ENCODE data around the gene VSTM2A. TPM values are rescaled to one million over a fixed set of nuclear protein-coding genes. Genes with fewer than 3 reads are reported as not detected.

VSTM2A gene
- total and polyA plus RNA-seq, 4 donors = not detected

- no peak for DNase-seq (ENCODE audit: low spot score)
- Histone ChIP-seq H3K27ac (ENCODE audit: low read depth in 1 of 2, low read length in 2 of 2) (no peak overlapping the region), H3K4me1 (ENCODE audit: control insufficient read depth in 4 of 4, insufficient read depth in 4 of 4, low read length in 3 of 4) (peaks cover 0 to 9% (median 5%) of the 10 kb centered on the region in 4 donors), H3K4me3 (ENCODE audit: low read depth in 1 of 3, low read length in 3 of 3) (no peak overlapping the region), H3K27me3 (ENCODE audit: control insufficient read depth in 4 of 4, insufficient read depth in 4 of 4, low read length in 3 of 4) (peaks cover 6 to 21% (median 13%) of the 10 kb centered on the region in 4 donors), H3K9me3 (ENCODE audit: control insufficient read depth in 4 of 4, low read length in 3 of 4) (no peaks in the 10 kb centered on the region), H3K36me3 (ENCODE audit: control insufficient read depth in 4 of 4, insufficient read depth in 3 of 4, low read depth in 1 of 4, low read length in 3 of 4) (no peaks in the 10 kb centered on the region), H3K9ac (ENCODE audit: low read depth in 1 of 2, low read length in 2 of 2) (no peak overlapping the region)
- WGBS = 3% methylated on average over 80 of the region's 80 CpGs
- TF ChIP-seq NR2F2 (IDR thresholded peaks at IDR 0.05) (no peak), HNF4A (conservative IDR thresholded peaks at IDR 0.05) (no peak), JUND (IDR thresholded peaks at IDR 0.05) (no peak)
Observed at GRCh38 chr7:54546081-54546985, 4.2 kb downstream of the VSTM2A start.

GRCh38 chr7:54546986-54547314 is 4.8 kb downstream of the VSTM2A start:
- no peak overlapping the region for H3K9ac ChIP-seq (ENCODE audit: low read depth in 1 of 2, low read length in 2 of 2)
- no peaks in the 10 kb centered on the region for H3K9me3 ChIP-seq (ENCODE audit: control insufficient read depth in 4 of 4, low read length in 3 of 4)
- H3K4me1 ChIP-seq (ENCODE audit: control insufficient read depth in 4 of 4, insufficient read depth in 4 of 4, low read length in 3 of 4) = peaks cover 0 to 7% (median 4%) of the 10 kb centered on the region in 4 donors
- H3K36me3 ChIP-seq (ENCODE audit: control insufficient read depth in 4 of 4, insufficient read depth in 3 of 4, low read depth in 1 of 4, low read length in 3 of 4) = no peaks in the 10 kb centered on the region
- no peak overlapping the region for H3K4me3 ChIP-seq (ENCODE audit: low read depth in 1 of 3, low read length in 3 of 3)
- no peak overlapping the region for H3K27ac ChIP-seq (ENCODE audit: low read depth in 1 of 2, low read length in 2 of 2)
- peaks cover 2 to 21% (median 13%) of the 10 kb centered on the region in 4 donors for H3K27me3 ChIP-seq (ENCODE audit: control insufficient read depth in 4 of 4, insufficient read depth in 4 of 4, low read length in 3 of 4)
- 3% methylated on average over 15 of the region's 15 CpGs for WGBS
- DNase-seq (ENCODE audit: low spot score) = no peak
- TF ChIP-seq RXRA (IDR thresholded peaks at IDR 0.05) (no peak), YY1 (IDR thresholded peaks at IDR 0.05) (no peak), CTCF (IDR thresholded peaks at IDR 0.05; ENCODE audit: low read depth, low read length, missing input control) (no peak), ATF3 (IDR thresholded peaks at IDR 0.05) (no peak), FOXA2 (IDR thresholded peaks at IDR 0.05) (no peak), ZBTB33 (IDR thresholded peaks at IDR 0.05) (no peak), HNF4G (IDR thresholded peaks at IDR 0.05) (no peak), EGR1 (IDR thresholded peaks at IDR 0.05; ENCODE audit: low read depth in 2 of 2) (no peak), TAF1 (conservative IDR thresholded peaks at IDR 0.05) (no peak), SP1 (IDR thresholded peaks at IDR 0.05) (no peak), RAD21 (IDR thresholded peaks at IDR 0.05) (no peak), FOXA1 (IDR thresholded peaks at IDR 0.05) (no peak)

- peaks cover 0 to 4% (median 1%) of the 10 kb centered on the region in 4 donors for H3K4me1 ChIP-seq (ENCODE audit: control insufficient read depth in 4 of 4, insufficient read depth in 4 of 4, low read length in 3 of 4)
- no peak overlapping the region for H3K27ac ChIP-seq (ENCODE audit: low read depth in 1 of 2, low read length in 2 of 2)
- no peak for DNase-seq (ENCODE audit: low spot score)
- no peaks in the 10 kb centered on the region for H3K36me3 ChIP-seq (ENCODE audit: control insufficient read depth in 4 of 4, insufficient read depth in 3 of 4, low read depth in 1 of 4, low read length in 3 of 4)
- no peak overlapping the region for H3K9ac ChIP-seq (ENCODE audit: low read depth in 1 of 2, low read length in 2 of 2)
- H3K4me3 ChIP-seq (ENCODE audit: low read depth in 1 of 3, low read length in 3 of 3) = no peak overlapping the region
- peaks cover 0 to 8% (median 3%) of the 10 kb centered on the region in 4 donors for H3K27me3 ChIP-seq (ENCODE audit: control insufficient read depth in 4 of 4, insufficient read depth in 4 of 4, low read length in 3 of 4)
- H3K9me3 ChIP-seq (ENCODE audit: control insufficient read depth in 4 of 4, low read length in 3 of 4) = no peaks in the 10 kb centered on the region
- WGBS = 70% methylated on average over 3 of the region's 3 CpGs
- TF ChIP-seq JUND (IDR thresholded peaks at IDR 0.05) (no peak), ATF3 (IDR thresholded peaks at IDR 0.05) (no peak), SP1 (IDR thresholded peaks at IDR 0.05) (no peak), HNF4G (IDR thresholded peaks at IDR 0.05) (no peak), FOXA2 (IDR thresholded peaks at IDR 0.05) (no peak), MAX (IDR thresholded peaks at IDR 0.05) (no peak), NR2F2 (IDR thresholded peaks at IDR 0.05) (no peak), FOXA1 (IDR thresholded peaks at IDR 0.05) (no peak), GABPA (IDR thresholded peaks at IDR 0.05 in 1 of 2, conservative IDR thresholded peaks at IDR 0.05 in 1 of 2) (no peak), RAD21 (IDR thresholded peaks at IDR 0.05) (no peak), HNF4A (conservative IDR thresholded peaks at IDR 0.05) (no peak), RXRA (IDR thresholded peaks at IDR 0.05) (no peak), YY1 (IDR thresholded peaks at IDR 0.05) (no peak), EGR1 (IDR thresholded peaks at IDR 0.05; ENCODE audit: low read depth in 2 of 2) (no peak), ZBTB33 (IDR thresholded peaks at IDR 0.05) (no peak), TAF1 (conservative IDR thresholded peaks at IDR 0.05) (no peak)
Observed at GRCh38 chr7:54550471-54550870, 8.3 kb downstream of the VSTM2A start.

Measured in liver (tissue), 9 donors.